Ovary (tissue), 3 donors: Measurements from ENCODE around the gene PIK3CD.

ENCODE experiments used
- POLR2A ChIP-seq: fragments of 450-650 bp; IDR thresholded peaks from one replicate; pipeline ENCODE4 v1.6.1; 2017; ENCODE audit warnings: antibody characterized with exemption, mild to moderate bottlenecking, moderate library complexity
- TF ChIP-seq, protein P1 (sequence below), 3 donors: fragments of 450-650 bp in 2 of 3; fragments of 200-600 bp in 1 of 3; IDR thresholded peaks; one replicate each; pipeline versions ENCODE4 v1.5.1 to v1.8.0; 2016 to 2022; ENCODE audit warnings: antibody characterized with exemption in 3 of 3, mild to moderate bottlenecking in 1 of 3
- donor health status: DM: no; HTN: no; CAD: no.

DNA sequence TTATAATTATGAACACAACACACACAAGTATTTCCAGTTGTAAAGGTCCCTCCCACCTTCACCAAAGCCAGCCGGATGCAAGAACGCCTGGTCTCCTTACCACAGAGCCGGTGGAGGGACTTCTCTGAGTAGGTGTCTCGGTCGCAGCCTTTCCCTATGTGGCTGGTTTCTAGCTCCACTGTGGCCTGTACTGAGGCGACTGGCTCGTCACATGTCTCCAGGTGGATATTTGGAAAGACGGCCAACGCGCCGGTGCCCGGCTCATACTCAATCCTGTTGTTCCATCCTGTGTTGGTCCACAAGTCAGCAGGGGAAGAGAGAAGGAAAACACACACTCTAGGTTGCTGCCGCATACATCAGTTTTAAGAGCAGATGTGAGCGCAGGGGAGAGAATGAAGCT is 97.8 kb downstream of the PIK3CD start:
- TF ChIP-seq, protein P1, sequence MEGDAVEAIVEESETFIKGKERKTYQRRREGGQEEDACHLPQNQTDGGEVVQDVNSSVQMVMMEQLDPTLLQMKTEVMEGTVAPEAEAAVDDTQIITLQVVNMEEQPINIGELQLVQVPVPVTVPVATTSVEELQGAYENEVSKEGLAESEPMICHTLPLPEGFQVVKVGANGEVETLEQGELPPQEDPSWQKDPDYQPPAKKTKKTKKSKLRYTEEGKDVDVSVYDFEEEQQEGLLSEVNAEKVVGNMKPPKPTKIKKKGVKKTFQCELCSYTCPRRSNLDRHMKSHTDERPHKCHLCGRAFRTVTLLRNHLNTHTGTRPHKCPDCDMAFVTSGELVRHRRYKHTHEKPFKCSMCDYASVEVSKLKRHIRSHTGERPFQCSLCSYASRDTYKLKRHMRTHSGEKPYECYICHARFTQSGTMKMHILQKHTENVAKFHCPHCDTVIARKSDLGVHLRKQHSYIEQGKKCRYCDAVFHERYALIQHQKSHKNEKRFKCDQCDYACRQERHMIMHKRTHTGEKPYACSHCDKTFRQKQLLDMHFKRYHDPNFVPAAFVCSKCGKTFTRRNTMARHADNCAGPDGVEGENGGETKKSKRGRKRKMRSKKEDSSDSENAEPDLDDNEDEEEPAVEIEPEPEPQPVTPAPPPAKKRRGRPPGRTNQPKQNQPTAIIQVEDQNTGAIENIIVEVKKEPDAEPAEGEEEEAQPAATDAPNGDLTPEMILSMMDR (IDR thresholded peaks at IDR 0.05) = no peak
- TF ChIP-seq POLR2A = no peak
